Measurements from ENCODE around the gene SBNO1.

Gene SBNO1

GRCh38 chr12:123396954-123397353 is 32.3 kb upstream of the SBNO1 start:
- no peak overlapping the region for H2AFZ ChIP-seq (ENCODE audit: low read depth, low read length, severe bottlenecking)
- H4K20me1 ChIP-seq (ENCODE audit: low read depth, low read length), result no peaks in the 10 kb centered on the region
- no peaks in the 10 kb centered on the region for H3F3A ChIP-seq (ENCODE audit: insufficient read depth)
- H3K4me3 ChIP-seq (ENCODE audit: insufficient read depth, low read length, poor library complexity, severe bottlenecking), result no peak overlapping the region
- H3K9me3 ChIP-seq (ENCODE audit: insufficient read depth, low read length), result no peaks in the 10 kb centered on the region
- no peak overlapping the region for H3K4me2 ChIP-seq (ENCODE audit: low read depth, low read length, poor library complexity, severe bottlenecking)
- no peak overlapping the region for H3K27ac ChIP-seq (ENCODE audit: low read depth, low read length)
- H3K79me2 ChIP-seq (ENCODE audit: insufficient read depth, low read length), result peaks cover 35% of the 10 kb centered on the region
- H3K9me2 ChIP-seq (replicated peaks; ENCODE audit: insufficient read depth, low read length), result no peaks in the 10 kb centered on the region
- no peaks in the 10 kb centered on the region for H3K27me3 ChIP-seq (ENCODE audit: low read length)
- no peak for TF ChIP-seq EZH2phosphoT487 (conservative IDR thresholded peaks at IDR 0.05; ENCODE audit: low read length)
- TF ChIP-seq, protein P1, sequence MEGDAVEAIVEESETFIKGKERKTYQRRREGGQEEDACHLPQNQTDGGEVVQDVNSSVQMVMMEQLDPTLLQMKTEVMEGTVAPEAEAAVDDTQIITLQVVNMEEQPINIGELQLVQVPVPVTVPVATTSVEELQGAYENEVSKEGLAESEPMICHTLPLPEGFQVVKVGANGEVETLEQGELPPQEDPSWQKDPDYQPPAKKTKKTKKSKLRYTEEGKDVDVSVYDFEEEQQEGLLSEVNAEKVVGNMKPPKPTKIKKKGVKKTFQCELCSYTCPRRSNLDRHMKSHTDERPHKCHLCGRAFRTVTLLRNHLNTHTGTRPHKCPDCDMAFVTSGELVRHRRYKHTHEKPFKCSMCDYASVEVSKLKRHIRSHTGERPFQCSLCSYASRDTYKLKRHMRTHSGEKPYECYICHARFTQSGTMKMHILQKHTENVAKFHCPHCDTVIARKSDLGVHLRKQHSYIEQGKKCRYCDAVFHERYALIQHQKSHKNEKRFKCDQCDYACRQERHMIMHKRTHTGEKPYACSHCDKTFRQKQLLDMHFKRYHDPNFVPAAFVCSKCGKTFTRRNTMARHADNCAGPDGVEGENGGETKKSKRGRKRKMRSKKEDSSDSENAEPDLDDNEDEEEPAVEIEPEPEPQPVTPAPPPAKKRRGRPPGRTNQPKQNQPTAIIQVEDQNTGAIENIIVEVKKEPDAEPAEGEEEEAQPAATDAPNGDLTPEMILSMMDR (IDR thresholded peaks at IDR 0.05; ENCODE audit: insufficient read depth, low read length, poor library complexity, severe bottlenecking), result no peak
- H3K36me3 ChIP-seq (ENCODE audit: low read length), result 0 out of 2 replicates have a peak, but pooled peaks cover 2% of the 10 kb centered on the region
- H3K9ac ChIP-seq (ENCODE audit: low read length), result no peak overlapping the region

- H3K27me3 ChIP-seq (ENCODE audit: low read length), result no peaks in the 10 kb centered on the region
- no peak overlapping the region for H3K27ac ChIP-seq (ENCODE audit: low read depth, low read length)
- H2AFZ ChIP-seq (ENCODE audit: low read depth, low read length, severe bottlenecking), result no peak overlapping the region
- H3F3A ChIP-seq (ENCODE audit: insufficient read depth), result no peaks in the 10 kb centered on the region
- no peaks in the 10 kb centered on the region for H3K9me3 ChIP-seq (ENCODE audit: insufficient read depth, low read length)
- TF ChIP-seq, protein P1 (IDR thresholded peaks at IDR 0.05; ENCODE audit: insufficient read depth, low read length, poor library complexity, severe bottlenecking), result no peak
- no peak for TF ChIP-seq EZH2phosphoT487 (conservative IDR thresholded peaks at IDR 0.05; ENCODE audit: low read length)
- H3K9ac ChIP-seq (ENCODE audit: low read length), result no peak overlapping the region
- H3K36me3 ChIP-seq (ENCODE audit: low read length), result 0 out of 2 replicates have a peak, but pooled peaks cover 4% of the 10 kb centered on the region
- H3K4me3 ChIP-seq (ENCODE audit: insufficient read depth, low read length, poor library complexity, severe bottlenecking), result no peak overlapping the region
- no peaks in the 10 kb centered on the region for H3K9me2 ChIP-seq (replicated peaks; ENCODE audit: insufficient read depth, low read length)
- no peaks in the 10 kb centered on the region for H4K20me1 ChIP-seq (ENCODE audit: low read depth, low read length)
- H3K79me2 ChIP-seq (ENCODE audit: insufficient read depth, low read length), result peaks cover 37% of the 10 kb centered on the region
- no peak overlapping the region for H3K4me2 ChIP-seq (ENCODE audit: low read depth, low read length, poor library complexity, severe bottlenecking)
Observed at GRCh38 chr12:123396543-123396942, 31.9 kb upstream of the SBNO1 start.

GRCh38 chr12:123395236-123395635 is 30.6 kb upstream of the SBNO1 start:
- H3K27ac ChIP-seq (ENCODE audit: low read depth, low read length), result no peak overlapping the region
- no peak overlapping the region for H3K9ac ChIP-seq (ENCODE audit: low read length)
- H3K4me3 ChIP-seq (ENCODE audit: insufficient read depth, low read length, poor library complexity, severe bottlenecking), result no peak overlapping the region
- no peaks in the 10 kb centered on the region for H3K9me2 ChIP-seq (replicated peaks; ENCODE audit: insufficient read depth, low read length)
- H4K20me1 ChIP-seq (ENCODE audit: low read depth, low read length), result no peaks in the 10 kb centered on the region
- no peak for TF ChIP-seq EZH2phosphoT487 (conservative IDR thresholded peaks at IDR 0.05; ENCODE audit: low read length)
- TF ChIP-seq, protein P1 (IDR thresholded peaks at IDR 0.05; ENCODE audit: insufficient read depth, low read length, poor library complexity, severe bottlenecking), result no peak
- H3K79me2 ChIP-seq (ENCODE audit: insufficient read depth, low read length), result peaks cover 37% of the 10 kb centered on the region
- H3K4me2 ChIP-seq (ENCODE audit: low read depth, low read length, poor library complexity, severe bottlenecking), result no peak overlapping the region
- H3K27me3 ChIP-seq (ENCODE audit: low read length), result no peaks in the 10 kb centered on the region
- H3K36me3 ChIP-seq (ENCODE audit: low read length), result 0 out of 2 replicates have a peak, but pooled peaks cover 4% of the 10 kb centered on the region
- no peaks in the 10 kb centered on the region for H3K9me3 ChIP-seq (ENCODE audit: insufficient read depth, low read length)
- H2AFZ ChIP-seq (ENCODE audit: low read depth, low read length, severe bottlenecking), result no peak overlapping the region
- no peaks in the 10 kb centered on the region for H3F3A ChIP-seq (ENCODE audit: insufficient read depth)
